LNCaP clone FGC (cell line): ENCODE measurements around the gene TNFRSF8.

Source experiments
- DNase-seq: peaks from one replicate; pipeline ENCODE4 v3.0.0-alpha.2; 2011; ENCODE audit warnings: low read depth
- H3K4me3 ChIP-seq: 2 replicates; pipeline ENCODE4 v1.5.1; 2011; ENCODE audit warnings: mild to moderate bottlenecking, low read depth, low read length, control low read depth
- TF ChIP-seq, protein P1 (sequence below): IDR thresholded peaks from 2 replicates; pipeline ENCODE4 v1.5.1; 2012; ENCODE audit warnings: mild to moderate bottlenecking; ENCODE audit not compliant: control insufficient read depth, insufficient read depth; ENCODE audit errors: extremely low read depth

TNFRSF8 gene

DNA sequence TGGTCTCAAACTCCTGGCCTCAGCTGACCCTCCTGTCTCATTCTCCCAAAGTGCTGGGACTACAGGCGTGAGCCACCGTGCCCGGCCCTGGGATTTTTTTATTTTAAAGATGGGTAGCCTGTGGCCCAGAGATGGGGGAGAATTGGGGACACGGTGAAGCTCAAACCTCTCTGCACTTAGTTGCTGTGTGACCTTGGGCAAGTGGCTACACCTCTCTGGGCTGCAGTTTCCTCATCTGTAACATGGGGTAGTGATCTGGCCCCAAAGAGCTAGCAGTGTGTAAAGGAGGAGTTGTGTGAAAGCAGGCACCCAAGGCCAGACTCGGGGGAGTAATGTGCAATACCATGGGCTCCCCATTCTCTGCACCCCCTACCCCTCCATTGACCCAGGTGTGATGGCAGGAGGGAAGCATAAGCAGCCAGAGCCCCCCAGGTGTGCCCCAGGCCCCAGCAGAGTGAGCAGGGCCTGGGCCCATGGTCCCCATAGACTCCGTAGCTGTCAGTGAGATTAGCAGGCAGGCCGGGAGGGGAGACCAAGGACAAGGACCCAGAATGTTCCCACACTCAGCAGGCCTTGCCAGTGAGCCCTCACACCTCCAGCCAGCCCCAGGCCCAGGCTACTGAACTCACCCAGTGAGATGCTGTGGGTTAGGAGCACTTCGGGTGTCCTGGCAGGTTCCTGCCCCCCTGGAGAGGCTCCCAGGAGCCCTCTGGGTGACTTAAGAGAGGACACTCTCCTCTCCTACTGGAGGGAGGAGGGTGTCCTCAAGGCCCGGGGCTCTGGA, 17.9 kb downstream of the TNFRSF8 start:
- H3K4me3 ChIP-seq: no peak overlapping the region
- TF ChIP-seq, protein P1, sequence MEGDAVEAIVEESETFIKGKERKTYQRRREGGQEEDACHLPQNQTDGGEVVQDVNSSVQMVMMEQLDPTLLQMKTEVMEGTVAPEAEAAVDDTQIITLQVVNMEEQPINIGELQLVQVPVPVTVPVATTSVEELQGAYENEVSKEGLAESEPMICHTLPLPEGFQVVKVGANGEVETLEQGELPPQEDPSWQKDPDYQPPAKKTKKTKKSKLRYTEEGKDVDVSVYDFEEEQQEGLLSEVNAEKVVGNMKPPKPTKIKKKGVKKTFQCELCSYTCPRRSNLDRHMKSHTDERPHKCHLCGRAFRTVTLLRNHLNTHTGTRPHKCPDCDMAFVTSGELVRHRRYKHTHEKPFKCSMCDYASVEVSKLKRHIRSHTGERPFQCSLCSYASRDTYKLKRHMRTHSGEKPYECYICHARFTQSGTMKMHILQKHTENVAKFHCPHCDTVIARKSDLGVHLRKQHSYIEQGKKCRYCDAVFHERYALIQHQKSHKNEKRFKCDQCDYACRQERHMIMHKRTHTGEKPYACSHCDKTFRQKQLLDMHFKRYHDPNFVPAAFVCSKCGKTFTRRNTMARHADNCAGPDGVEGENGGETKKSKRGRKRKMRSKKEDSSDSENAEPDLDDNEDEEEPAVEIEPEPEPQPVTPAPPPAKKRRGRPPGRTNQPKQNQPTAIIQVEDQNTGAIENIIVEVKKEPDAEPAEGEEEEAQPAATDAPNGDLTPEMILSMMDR: no peak
- no peak for DNase-seq

DNA sequence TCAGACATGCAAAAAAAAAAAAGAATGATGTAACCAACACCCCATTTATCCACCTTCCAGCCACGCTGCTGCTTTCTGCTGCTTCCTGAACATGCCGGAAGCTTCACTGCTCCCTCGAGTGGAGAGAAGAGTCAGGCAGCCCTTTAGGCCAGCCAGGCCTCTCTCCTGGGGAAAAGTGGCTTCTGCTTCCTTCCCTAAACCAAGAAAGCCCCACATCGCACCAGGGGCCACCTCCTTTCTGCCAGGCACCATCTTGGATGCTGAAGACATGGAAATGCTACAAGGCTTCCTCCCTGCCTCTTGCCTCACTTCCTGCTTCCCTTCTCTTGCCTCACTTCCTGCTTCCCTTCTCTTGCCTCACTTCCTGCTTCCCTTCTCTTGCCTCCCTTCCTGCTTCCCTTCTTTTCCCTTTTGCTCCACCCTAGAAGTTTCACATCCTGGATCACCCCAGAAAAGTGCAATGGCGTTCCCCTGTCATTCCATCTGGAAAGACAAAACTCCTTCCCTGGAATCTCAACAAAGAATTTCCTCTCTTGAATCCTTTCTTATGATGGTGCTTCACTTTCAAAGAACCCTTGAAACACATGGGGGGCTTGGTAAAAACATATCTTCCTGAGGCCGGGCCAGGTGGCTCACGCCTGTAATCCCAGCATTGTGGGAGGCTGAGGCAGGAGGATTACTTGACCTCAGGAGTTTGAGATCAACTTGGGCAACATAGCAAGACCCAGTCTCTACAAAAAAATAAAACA, 18.7 kb downstream of the TNFRSF8 start:
- H3K4me3 ChIP-seq: no peak overlapping the region
- TF ChIP-seq, protein P1: no peak
- DNase-seq: no peak

DNA sequence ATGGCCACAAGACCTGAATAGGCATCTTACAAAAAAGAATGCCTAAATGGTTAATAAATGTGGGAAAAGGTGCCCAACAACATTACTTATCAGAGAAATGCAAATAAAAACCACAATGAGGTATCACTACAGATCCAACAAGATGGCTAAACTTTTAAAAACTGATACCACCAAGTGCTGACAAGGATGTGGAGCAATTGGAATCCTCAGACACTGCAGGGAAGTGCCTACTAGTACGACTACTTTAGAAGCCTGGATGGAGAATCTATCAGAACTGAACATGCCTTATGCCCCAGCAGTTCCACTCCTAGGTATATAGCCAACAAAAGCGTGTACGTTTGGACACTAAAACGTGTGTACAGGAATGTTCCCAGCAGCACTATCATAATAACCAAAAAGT, 19.9 kb downstream of the TNFRSF8 start:
- H3K4me3 ChIP-seq: no peak overlapping the region
- no peak for DNase-seq
- TF ChIP-seq, protein P1: no peak

DNA sequence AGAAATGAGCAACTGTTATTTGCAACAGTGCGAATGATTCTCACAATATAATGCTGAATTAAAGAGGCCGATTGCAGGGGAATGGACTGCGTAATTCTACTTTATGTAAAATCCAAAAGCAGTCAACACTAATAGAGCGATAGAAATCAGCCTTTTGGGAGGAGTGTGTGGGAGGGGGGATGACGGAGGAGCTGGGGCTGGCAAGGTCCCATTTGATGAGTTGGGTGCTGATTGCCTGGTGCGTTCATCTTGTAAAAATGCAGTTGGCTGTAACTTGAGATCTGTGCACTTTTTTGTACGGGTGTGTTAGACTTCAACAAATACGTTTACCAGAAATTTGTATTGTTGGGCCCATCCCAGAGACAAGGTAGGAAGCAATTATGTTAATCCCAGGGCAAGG, 20.7 kb downstream of the TNFRSF8 start:
- TF ChIP-seq, protein P1: no peak
- H3K4me3 ChIP-seq: no peak overlapping the region
- no peak for DNase-seq

DNA sequence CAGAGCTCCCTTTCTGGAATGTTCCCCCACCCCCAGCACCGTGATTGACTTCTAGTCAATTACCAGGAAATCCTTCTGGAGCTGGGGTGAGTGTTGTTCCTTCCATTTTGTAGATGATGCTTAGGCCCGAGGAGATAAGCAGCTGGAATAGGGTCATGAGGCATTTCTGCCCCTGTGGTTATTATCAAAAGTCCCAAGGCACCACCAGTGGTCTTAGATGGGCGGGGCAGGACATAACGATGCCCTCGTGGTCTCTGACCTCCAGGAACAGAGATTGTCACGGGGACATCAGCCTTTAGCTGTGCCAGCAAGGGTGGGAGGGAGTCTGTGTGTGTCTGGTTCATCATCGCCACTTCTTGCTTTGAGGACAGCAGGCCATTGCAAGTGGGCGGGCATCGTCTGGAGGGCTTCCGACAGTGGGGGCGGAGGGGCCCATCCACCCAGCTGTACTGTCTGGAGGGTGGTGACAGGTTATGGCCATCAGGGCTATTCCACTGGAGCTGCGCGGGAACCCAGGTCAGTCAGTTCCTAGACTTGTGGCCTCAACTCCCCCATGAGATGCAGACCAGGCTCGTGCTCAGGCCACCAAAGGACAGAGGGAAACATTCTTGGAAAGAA, 22.6 kb downstream of the TNFRSF8 start:
- DNase-seq: no peak
- TF ChIP-seq, protein P1: no peak
- H3K4me3 ChIP-seq: no peak overlapping the region

DNA sequence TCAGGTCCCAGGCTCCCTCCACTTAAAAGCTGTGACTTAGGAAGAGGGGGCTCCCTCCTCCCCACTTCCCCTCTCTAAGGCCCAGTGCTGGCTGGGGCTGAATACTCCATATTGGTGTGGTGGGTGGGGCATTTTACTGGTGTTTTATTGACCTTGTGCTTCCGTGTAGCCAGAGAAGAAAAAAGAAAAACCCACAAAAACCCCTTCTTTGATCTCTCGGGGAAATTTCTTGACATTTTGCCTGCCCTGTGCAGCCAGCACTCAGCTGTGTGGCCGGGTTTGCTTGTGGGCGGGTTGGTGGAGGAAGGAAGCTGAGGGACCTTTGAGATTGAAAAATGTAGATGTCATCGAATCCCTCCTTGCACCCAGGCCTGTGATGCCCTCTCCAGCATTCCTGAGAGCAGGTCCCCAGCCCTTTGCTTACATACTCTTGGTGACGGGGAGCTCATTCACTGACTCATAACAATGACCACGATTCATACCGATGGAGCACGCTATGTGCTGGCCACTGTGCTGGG, 24.8 kb downstream of the TNFRSF8 start:
- H3K4me3 ChIP-seq: no peak overlapping the region
- TF ChIP-seq, protein P1: no peak
- DNase-seq: no peak
